CD1c-positive myeloid dendritic cell (primary cell): ENCODE data around the gene TMEM91.

ENCODE experiments used
- DNase-seq: peaks from one replicate; pipeline ENCODE4 v3.0.0-alpha.2; 2016; ENCODE audit errors: extremely low spot score

TMEM91 gene

GRCh38 chr19:41431426-41432386 is 55.4 kb downstream of the TMEM91 start:
- peak; percentile 64 for DNase-seq

- no peak for DNase-seq
Measured at GRCh38 chr19:41433171-41433570, 56.8 kb downstream of the TMEM91 start.
